Measurements from ENCODE around the gene BRSK1. TPM values are rescaled to one million over a fixed set of nuclear protein-coding genes. Genes with fewer than 3 reads are reported as not detected.

The BRSK1 gene
- polyA plus RNA-seq, 1 donor from 2014 or later = 213 TPM

DNA sequence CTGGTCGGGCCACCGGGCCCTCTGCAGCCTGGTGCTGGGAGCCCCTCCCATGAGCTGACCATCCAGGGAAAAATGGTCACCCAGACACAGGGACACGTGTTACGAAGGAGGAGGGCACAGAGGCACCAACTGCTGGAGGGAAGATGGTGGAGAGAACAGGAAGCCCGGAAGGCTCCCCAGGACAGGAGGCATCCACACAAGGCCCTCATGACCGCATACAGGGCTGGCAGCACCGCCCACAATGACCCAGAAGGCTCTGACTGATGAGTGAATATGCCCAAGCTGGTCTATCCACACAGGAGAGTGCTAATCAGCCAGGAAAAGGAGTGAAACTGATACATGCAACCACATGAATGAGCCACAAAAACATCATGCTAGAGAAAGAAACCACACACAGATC lies 41.3 kb upstream of the BRSK1 start:
- H3K9me2 ChIP-seq (ENCODE audit: insufficient read depth, low read length) = no peaks in the 10 kb centered on the region
- H2AFZ ChIP-seq (ENCODE audit: low read depth, low read length) = no peak overlapping the region
- no peak overlapping the region for H3K4me3 ChIP-seq (ENCODE audit: low read length)
- H4K20me1 ChIP-seq (ENCODE audit: insufficient read depth) = no peaks in the 10 kb centered on the region
- no peaks in the 10 kb centered on the region for H3K79me2 ChIP-seq (replicated peaks; ENCODE audit: insufficient read depth, low read length)
- no peak overlapping the region for H3K9ac ChIP-seq (ENCODE audit: low read length)
- no peak for TF ChIP-seq EZH2 (IDR thresholded peaks at IDR 0.05; ENCODE audit: borderline replicate concordance, insufficient read depth, low read length, poor library complexity, severe bottlenecking)
- TF ChIP-seq, protein P1, sequence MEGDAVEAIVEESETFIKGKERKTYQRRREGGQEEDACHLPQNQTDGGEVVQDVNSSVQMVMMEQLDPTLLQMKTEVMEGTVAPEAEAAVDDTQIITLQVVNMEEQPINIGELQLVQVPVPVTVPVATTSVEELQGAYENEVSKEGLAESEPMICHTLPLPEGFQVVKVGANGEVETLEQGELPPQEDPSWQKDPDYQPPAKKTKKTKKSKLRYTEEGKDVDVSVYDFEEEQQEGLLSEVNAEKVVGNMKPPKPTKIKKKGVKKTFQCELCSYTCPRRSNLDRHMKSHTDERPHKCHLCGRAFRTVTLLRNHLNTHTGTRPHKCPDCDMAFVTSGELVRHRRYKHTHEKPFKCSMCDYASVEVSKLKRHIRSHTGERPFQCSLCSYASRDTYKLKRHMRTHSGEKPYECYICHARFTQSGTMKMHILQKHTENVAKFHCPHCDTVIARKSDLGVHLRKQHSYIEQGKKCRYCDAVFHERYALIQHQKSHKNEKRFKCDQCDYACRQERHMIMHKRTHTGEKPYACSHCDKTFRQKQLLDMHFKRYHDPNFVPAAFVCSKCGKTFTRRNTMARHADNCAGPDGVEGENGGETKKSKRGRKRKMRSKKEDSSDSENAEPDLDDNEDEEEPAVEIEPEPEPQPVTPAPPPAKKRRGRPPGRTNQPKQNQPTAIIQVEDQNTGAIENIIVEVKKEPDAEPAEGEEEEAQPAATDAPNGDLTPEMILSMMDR (IDR thresholded peaks at IDR 0.05; ENCODE audit: poor library complexity, severe bottlenecking) = no peak
- no peak for TF ChIP-seq MXI1 (conservative IDR thresholded peaks at IDR 0.05; ENCODE audit: poor library complexity, severe bottlenecking)
- TF ChIP-seq EP300 (conservative IDR thresholded peaks at IDR 0.05; ENCODE audit: poor library complexity, severe bottlenecking) = no peak
- no peak for TF ChIP-seq POLR2AphosphoS5 (IDR thresholded peaks at IDR 0.05)
- TF ChIP-seq SMC3 (conservative IDR thresholded peaks at IDR 0.05; ENCODE audit: poor library complexity) = no peak
- TF ChIP-seq, protein P2, sequence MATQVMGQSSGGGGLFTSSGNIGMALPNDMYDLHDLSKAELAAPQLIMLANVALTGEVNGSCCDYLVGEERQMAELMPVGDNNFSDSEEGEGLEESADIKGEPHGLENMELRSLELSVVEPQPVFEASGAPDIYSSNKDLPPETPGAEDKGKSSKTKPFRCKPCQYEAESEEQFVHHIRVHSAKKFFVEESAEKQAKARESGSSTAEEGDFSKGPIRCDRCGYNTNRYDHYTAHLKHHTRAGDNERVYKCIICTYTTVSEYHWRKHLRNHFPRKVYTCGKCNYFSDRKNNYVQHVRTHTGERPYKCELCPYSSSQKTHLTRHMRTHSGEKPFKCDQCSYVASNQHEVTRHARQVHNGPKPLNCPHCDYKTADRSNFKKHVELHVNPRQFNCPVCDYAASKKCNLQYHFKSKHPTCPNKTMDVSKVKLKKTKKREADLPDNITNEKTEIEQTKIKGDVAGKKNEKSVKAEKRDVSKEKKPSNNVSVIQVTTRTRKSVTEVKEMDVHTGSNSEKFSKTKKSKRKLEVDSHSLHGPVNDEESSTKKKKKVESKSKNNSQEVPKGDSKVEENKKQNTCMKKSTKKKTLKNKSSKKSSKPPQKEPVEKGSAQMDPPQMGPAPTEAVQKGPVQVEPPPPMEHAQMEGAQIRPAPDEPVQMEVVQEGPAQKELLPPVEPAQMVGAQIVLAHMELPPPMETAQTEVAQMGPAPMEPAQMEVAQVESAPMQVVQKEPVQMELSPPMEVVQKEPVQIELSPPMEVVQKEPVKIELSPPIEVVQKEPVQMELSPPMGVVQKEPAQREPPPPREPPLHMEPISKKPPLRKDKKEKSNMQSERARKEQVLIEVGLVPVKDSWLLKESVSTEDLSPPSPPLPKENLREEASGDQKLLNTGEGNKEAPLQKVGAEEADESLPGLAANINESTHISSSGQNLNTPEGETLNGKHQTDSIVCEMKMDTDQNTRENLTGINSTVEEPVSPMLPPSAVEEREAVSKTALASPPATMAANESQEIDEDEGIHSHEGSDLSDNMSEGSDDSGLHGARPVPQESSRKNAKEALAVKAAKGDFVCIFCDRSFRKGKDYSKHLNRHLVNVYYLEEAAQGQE (IDR thresholded peaks at IDR 0.05; ENCODE audit: borderline replicate concordance) = no peak
- no peak for TF ChIP-seq TAF1 (IDR thresholded peaks at IDR 0.05; ENCODE audit: low read depth)
- H3K27ac ChIP-seq (ENCODE audit: low read length) = no peak overlapping the region
- no peaks in the 10 kb centered on the region for H3K36me3 ChIP-seq (ENCODE audit: insufficient read depth, low read length)
- no peaks in the 10 kb centered on the region for H3F3A ChIP-seq (ENCODE audit: insufficient read depth, low read length, poor library complexity, severe bottlenecking)
- no peaks in the 10 kb centered on the region for H3K27me3 ChIP-seq (ENCODE audit: insufficient read depth, low read depth, low read length)
- H3K9me3 ChIP-seq (ENCODE audit: low read length) = no peaks in the 10 kb centered on the region
- no peak overlapping the region for H3K4me2 ChIP-seq (ENCODE audit: low read length)

DNA sequence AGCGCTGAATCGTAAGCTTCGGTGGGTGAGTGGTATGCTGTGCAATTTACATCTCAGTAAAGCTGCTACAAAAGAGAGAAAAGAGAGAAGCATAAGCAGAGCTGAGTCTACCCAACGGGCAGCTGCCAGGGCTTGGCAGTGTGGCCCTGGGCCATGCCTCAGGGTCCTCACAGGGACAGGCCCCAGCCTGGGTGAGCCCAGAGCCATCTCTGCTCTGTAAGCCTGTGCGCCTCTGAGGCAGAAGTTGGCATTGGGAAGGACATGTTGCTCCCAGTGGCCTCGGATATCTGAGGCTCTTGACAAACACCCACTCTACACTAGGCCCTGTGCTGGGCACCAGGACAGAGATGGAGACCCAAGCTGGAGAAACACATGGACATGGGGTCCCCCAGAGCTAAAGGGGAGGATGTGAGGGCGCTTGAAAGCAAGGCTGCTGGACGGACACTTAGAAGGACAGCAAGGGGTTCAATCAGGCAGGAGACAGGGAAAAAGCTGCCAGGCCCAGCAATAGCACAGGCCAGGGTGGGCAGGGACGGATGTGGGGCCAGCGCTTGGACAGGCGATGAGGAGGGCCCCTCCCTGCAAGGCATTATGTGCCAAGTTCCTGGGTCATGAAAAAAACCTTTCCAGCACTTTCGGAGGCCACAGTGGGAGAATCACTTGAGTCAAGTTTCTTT lies 39.7 kb upstream of the BRSK1 start:
- TF ChIP-seq, protein P1 (IDR thresholded peaks at IDR 0.05; ENCODE audit: poor library complexity, severe bottlenecking) = no peak
- TF ChIP-seq EP300 (conservative IDR thresholded peaks at IDR 0.05; ENCODE audit: poor library complexity, severe bottlenecking) = no peak
- TF ChIP-seq TAF1 (IDR thresholded peaks at IDR 0.05; ENCODE audit: low read depth) = no peak
- no peak for TF ChIP-seq RAD21 (conservative IDR thresholded peaks at IDR 0.05)
- Histone ChIP-seq H3K27me3 (ENCODE audit: insufficient read depth, low read depth, low read length) (no peaks in the 10 kb centered on the region), H2AFZ (ENCODE audit: low read depth, low read length) (no peak overlapping the region)

More for the DNA sequence above, 39.7 kb upstream of the BRSK1 start:
- Histone ChIP-seq H3K9me3 (ENCODE audit: low read length) (no peaks in the 10 kb centered on the region), H3F3A (ENCODE audit: insufficient read depth, low read length, poor library complexity, severe bottlenecking) (no peaks in the 10 kb centered on the region), H4K20me1 (ENCODE audit: insufficient read depth) (no peaks in the 10 kb centered on the region), H3K36me3 (ENCODE audit: insufficient read depth, low read length) (no peaks in the 10 kb centered on the region), H3K9me2 (ENCODE audit: insufficient read depth, low read length) (no peaks in the 10 kb centered on the region), H3K4me3 (ENCODE audit: low read length) (no peak overlapping the region), H3K4me2 (ENCODE audit: low read length) (no peak overlapping the region), H3K9ac (ENCODE audit: low read length) (no peak overlapping the region), H3K27ac (ENCODE audit: low read length) (no peak overlapping the region), H3K79me2 (replicated peaks; ENCODE audit: insufficient read depth, low read length) (no peaks in the 10 kb centered on the region)

Data from neural cell (in vitro differentiated cells).